NCI-H2196 (cell line): ENCODE data around the gene EFCAB9.

Experiments used
- DNase-seq: peaks from one replicate; lab custom pipeline; 2025; ENCODE audit not compliant: unreplicated experiment; lab: John Stamatoyannopoulos, UW

Gene EFCAB9

GRCh38 chr5:172235827-172236736, 42.1 kb downstream of the EFCAB9 start:
- no peak for DNase-seq

DNA sequence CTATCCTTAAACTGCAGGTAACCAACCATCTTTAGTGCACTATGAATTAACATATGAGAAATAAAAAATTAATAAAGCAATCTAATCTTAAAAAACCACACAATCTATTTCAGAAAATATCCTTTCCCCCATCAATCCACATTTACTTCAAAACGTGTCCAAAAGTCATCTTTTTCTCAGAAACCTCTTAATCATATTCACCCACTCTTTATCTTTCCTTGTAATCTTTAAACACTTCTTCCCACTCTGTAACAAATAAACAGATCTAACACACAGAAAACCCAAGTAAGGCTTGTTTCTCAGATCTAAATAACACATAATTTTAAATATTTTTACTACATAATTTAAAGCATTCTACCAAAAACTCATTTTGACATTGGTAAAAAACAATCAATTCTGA, 44.4 kb downstream of the EFCAB9 start:
- DNase-seq, result no peak

GRCh38 chr5:172243302-172243701, 49.3 kb downstream of the EFCAB9 start:
- no peak for DNase-seq

GRCh38 chr5:172245046-172245445, 51.1 kb downstream of the EFCAB9 start:
- DNase-seq, result no peak

GRCh38 chr5:172245703-172246125, 51.7 kb downstream of the EFCAB9 start:
- DNase-seq, result no peak

DNA sequence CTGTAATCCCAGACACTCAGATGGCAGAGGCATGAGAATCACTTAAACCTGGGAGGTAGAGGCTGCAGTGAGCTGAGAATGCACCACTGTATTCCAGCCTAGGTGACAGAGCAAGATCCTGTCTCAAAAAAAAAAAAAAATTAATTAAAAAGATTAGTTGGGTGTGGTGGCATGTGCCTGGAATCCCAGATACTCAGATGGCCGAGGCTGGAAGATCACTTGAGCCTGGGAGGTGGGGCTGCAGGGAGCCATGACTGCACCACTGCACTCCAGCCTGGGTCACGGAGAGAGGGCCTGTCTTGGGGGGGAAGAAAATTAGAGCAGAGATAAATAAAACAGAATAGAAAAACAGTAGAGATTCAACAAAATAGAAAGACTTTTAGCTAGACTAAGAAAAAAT, 54.7 kb downstream of the EFCAB9 start:
- DNase-seq, result no peak

- DNase-seq, result no peak
Observed at GRCh38 chr5:172251419-172251818, 57.4 kb downstream of the EFCAB9 start.

- no peak for DNase-seq
Observed at GRCh38 chr5:172252501-172252900, 58.5 kb downstream of the EFCAB9 start.
